Breast epithelium (tissue), 4 donors: ENCODE data around the gene CHD5. TPM values are rescaled to one million over a fixed set of nuclear protein-coding genes. Genes with fewer than 3 reads are reported as not detected.

Source experiments
- DNase-seq, 2 donors: peaks; one replicate each; pipeline ENCODE4 v3.0.0-alpha.2; 2019; ENCODE audit warnings: low spot score in 2 of 2
- H3K27ac ChIP-seq, 2 donors: fragments of 200-600 bp; sonication (generic) in 1 of 2; one replicate each; pipeline ENCODE4 v1.5.1; 2016 to 2019; ENCODE audit warnings: mild to moderate bottlenecking in 1 of 2
- H3K27me3 ChIP-seq, 2 donors: fragments of 200-600 bp; sonication (generic) in 1 of 2; one replicate each; pipeline versions ENCODE4 v1.5.1 to v1.6.0; 2017 to 2019; ENCODE audit warnings: control low read depth in 1 of 2, mild to moderate bottlenecking in 1 of 2
- H3K36me3 ChIP-seq: fragments of 200-600 bp; one replicate; pipeline ENCODE4 v1.5.1; 2019
- H3K4me1 ChIP-seq, 2 donors: fragments of 200-600 bp; sonication (generic); one replicate each; pipeline ENCODE4 v1.5.1; 2016 to 2019; ENCODE audit warnings: control low read depth in 1 of 2
- H3K4me3 ChIP-seq, 3 donors: fragments of 200-600 bp; sonication (generic); 1 replicate in 2 of 3; 2 replicates in 1 of 3; pipeline ENCODE4 v1.5.1; 2016 to 2019; ENCODE audit warnings: mild to moderate bottlenecking in 3 of 3, moderate library complexity in 2 of 3
- H3K9me3 ChIP-seq, 2 donors: fragments of 200-600 bp; sonication (generic) in 1 of 2; one replicate each; pipeline ENCODE4 v1.5.1; 2016 to 2019; ENCODE audit warnings: control low read depth in 1 of 2
- CTCF ChIP-seq, 3 donors: fragments of 450-650 bp; IDR thresholded peaks; one replicate each; pipeline ENCODE4 v1.5.1; 2016 to 2017; ENCODE audit warnings: antibody characterized with exemption in 3 of 3, mild to moderate bottlenecking in 3 of 3, moderate library complexity in 3 of 3
- POLR2A ChIP-seq: fragments of 450-650 bp; IDR thresholded peaks from one replicate; pipeline ENCODE4 v1.6.1; 2016; ENCODE audit warnings: antibody characterized with exemption, mild to moderate bottlenecking, moderate library complexity
- POLR2AphosphoS5 ChIP-seq, 3 donors: sonication (generic); formaldehyde crosslinking; IDR thresholded peaks; one replicate each; pipeline ENCODE4 v1.6.1; 2017; ENCODE audit warnings: antibody characterized with exemption in 3 of 3
- intact Hi-C: fragments of 100-400 bp; cut with DNase I; formaldehyde crosslinking; loops from one replicate; pipeline ENCODE4 v1.15.1; 2023; ENCODE audit warnings: low total_unique reads
- total RNA-seq, 3 donors: library from RNA; depleted of rRNA; stranded (reverse); fragments of >200 nt; gene quantifications; one replicate each; pipeline ENCODE4 v1.1.0, GENCODE V29; 2016

Gene CHD5
- total RNA-seq, 3 donors from 2014 or later, result under 0.01 to 0.33 (median 0.15) TPM

- H3K9me3 ChIP-seq, result no peaks in the 10 kb centered on the region
- H3K4me1 ChIP-seq, result no peaks in the 10 kb centered on the region
- H3K27me3 ChIP-seq, result no peaks in the 10 kb centered on the region
- no peak overlapping the region for H3K4me3 ChIP-seq
- no peak overlapping the region for H3K27ac ChIP-seq
- intact Hi-C loops, result no loop called here
- no peak for TF ChIP-seq POLR2AphosphoS5 (IDR thresholded peaks at IDR 0.05)
- TF ChIP-seq POLR2A, result no peak
- TF ChIP-seq CTCF (IDR thresholded peaks at IDR 0.05), result no peak
- no peak for DNase-seq
- H3K36me3 ChIP-seq, result no peaks in the 10 kb centered on the region
These were observed 92.7 kb downstream of the CHD5 start for GRCh38 chr1:6087377-6087772.

GRCh38 chr1:6086762-6087376, 93.3 kb downstream of the CHD5 start:
- intact Hi-C loops, result no loop called here

GRCh38 chr1:6086358-6086757, 93.8 kb downstream of the CHD5 start:
- no peaks in the 10 kb centered on the region for H3K4me1 ChIP-seq
- H3K36me3 ChIP-seq, result no peaks in the 10 kb centered on the region
- H3K9me3 ChIP-seq, result no peaks in the 10 kb centered on the region
- H3K4me3 ChIP-seq, result no peak overlapping the region
- no peaks in the 10 kb centered on the region for H3K27me3 ChIP-seq
- DNase-seq, result no peak
- no peak overlapping the region for H3K27ac ChIP-seq
- TF ChIP-seq CTCF (IDR thresholded peaks at IDR 0.05), result no peak
- intact Hi-C loops, result no loop called here

More at GRCh38 chr1:6086762-6087376, 93.3 kb downstream of the CHD5 start:
- DNase-seq, result no peak
- Histone ChIP-seq H3K27ac (no peak overlapping the region), H3K4me1 (no peaks in the 10 kb centered on the region), H3K36me3 (no peaks in the 10 kb centered on the region), H3K4me3 (no peak overlapping the region), H3K9me3 (no peaks in the 10 kb centered on the region), H3K27me3 (no peaks in the 10 kb centered on the region)
- TF ChIP-seq POLR2A, result no peak
- TF ChIP-seq POLR2AphosphoS5 (IDR thresholded peaks at IDR 0.05), result no peak
- TF ChIP-seq CTCF (IDR thresholded peaks at IDR 0.05), result no peak

GRCh38 chr1:6085666-6086065, 94.5 kb downstream of the CHD5 start:
- TF ChIP-seq CTCF (IDR thresholded peaks at IDR 0.05) (no peak), POLR2AphosphoS5 (IDR thresholded peaks at IDR 0.05) (no peak), POLR2A (no peak)
- no peaks in the 10 kb centered on the region for H3K27me3 ChIP-seq
- no peaks in the 10 kb centered on the region for H3K4me1 ChIP-seq
- intact Hi-C loops, result no loop called here
- DNase-seq, result no peak
- no peaks in the 10 kb centered on the region for H3K36me3 ChIP-seq
- H3K4me3 ChIP-seq, result no peak overlapping the region
- no peak overlapping the region for H3K27ac ChIP-seq
- no peaks in the 10 kb centered on the region for H3K9me3 ChIP-seq

- Histone ChIP-seq H3K4me3 (no peak overlapping the region), H3K27ac (no peak overlapping the region), H3K36me3 (no peaks in the 10 kb centered on the region), H3K4me1 (no peaks in the 10 kb centered on the region), H3K27me3 (no peaks in the 10 kb centered on the region), H3K9me3 (no peaks in the 10 kb centered on the region)
- no peak for TF ChIP-seq POLR2AphosphoS5 (IDR thresholded peaks at IDR 0.05)
- no peak for TF ChIP-seq POLR2A
- no peak for TF ChIP-seq CTCF (IDR thresholded peaks at IDR 0.05)
- DNase-seq, result no peak
- intact Hi-C loops, result no loop called here
These were observed 95.2 kb downstream of the CHD5 start for GRCh38 chr1:6084781-6085495.
